ENCODE data around the gene SS18L1. TPM values are rescaled to one million over a fixed set of nuclear protein-coding genes. Genes with fewer than 3 reads are reported as not detected.

Gene SS18L1
- total RNA-seq, 1 donor from 2014 or later: 19.9 TPM

DNA sequence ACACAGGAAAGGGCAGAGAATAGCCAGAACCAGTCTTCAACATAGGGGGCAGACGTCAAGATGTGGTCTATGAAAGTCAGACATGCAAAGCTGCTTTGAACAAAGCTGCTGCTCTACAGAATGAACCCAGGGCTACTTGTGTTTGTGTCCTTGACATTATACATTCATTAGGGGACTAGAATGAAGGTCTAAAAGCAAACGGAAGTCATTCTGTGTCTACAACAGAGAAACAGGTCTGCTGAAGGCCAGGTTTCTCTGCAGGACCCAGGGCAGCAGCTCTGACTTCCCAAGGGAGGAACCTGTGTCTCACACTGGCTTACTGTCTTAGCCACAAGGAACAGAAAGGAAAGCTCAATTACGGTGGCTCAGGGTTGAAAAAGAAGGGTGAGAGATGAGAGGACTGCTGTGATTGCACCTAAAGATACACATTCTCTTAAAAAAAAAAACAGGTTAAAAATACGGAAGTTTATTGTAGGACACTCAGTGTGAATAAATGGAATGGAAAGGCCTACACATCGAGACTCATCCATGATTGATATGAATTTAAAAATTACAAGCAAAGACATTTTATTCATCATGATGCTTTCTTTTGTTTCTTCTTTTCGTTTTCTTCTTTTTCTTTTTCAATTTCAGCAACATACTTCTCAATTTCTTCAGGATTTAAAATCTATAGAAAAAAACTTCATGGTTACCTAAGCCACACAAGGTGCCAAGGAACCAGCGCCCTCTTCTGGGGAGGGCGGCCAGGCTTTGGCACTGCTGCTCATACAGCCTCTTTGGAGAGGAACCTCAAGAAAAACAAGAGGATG, 7.1 kb upstream of the SS18L1 start:
- Mint-ChIP-seq H3K4me3 (ENCODE audit: unreplicated experiment) (no peak overlapping the region), H3K36me3 (ENCODE audit: unreplicated experiment) (peaks cover 39% of the 10 kb centered on the region), H3K27me3 (ENCODE audit: unreplicated experiment) (no peaks in the 10 kb centered on the region), H3K9me3 (ENCODE audit: unreplicated experiment) (no peaks in the 10 kb centered on the region), H3K4me1 (ENCODE audit: unreplicated experiment) (peaks cover 13% of the 10 kb centered on the region), H3K27ac (ENCODE audit: unreplicated experiment) (peak overlapping the region; percentile 44)
- TF ChIP-seq, protein P1, sequence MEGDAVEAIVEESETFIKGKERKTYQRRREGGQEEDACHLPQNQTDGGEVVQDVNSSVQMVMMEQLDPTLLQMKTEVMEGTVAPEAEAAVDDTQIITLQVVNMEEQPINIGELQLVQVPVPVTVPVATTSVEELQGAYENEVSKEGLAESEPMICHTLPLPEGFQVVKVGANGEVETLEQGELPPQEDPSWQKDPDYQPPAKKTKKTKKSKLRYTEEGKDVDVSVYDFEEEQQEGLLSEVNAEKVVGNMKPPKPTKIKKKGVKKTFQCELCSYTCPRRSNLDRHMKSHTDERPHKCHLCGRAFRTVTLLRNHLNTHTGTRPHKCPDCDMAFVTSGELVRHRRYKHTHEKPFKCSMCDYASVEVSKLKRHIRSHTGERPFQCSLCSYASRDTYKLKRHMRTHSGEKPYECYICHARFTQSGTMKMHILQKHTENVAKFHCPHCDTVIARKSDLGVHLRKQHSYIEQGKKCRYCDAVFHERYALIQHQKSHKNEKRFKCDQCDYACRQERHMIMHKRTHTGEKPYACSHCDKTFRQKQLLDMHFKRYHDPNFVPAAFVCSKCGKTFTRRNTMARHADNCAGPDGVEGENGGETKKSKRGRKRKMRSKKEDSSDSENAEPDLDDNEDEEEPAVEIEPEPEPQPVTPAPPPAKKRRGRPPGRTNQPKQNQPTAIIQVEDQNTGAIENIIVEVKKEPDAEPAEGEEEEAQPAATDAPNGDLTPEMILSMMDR (IDR thresholded peaks at IDR 0.05): peak; percentile 84
- DNase-seq (ENCODE audit: extremely low spot score, unreplicated experiment): no peak

DNA sequence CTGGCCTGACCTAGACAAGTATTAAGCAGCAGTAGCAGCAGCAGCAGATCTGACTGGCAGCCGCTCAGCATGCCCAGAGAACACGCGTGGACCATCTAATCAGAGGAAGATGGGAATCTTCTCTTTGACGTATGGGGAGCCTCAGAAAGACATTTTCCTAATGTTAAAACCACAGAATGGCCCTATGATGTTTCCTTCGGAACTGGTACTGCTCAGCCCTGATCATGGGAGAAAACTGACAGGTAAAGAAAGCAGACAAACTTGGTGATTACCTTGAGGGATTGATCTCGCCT, 6.5 kb upstream of the SS18L1 start:
- H3K4me1 Mint-ChIP-seq (ENCODE audit: unreplicated experiment): peaks cover 18% of the 10 kb centered on the region
- TF ChIP-seq, protein P1 (IDR thresholded peaks at IDR 0.05): no peak
- H3K27ac Mint-ChIP-seq (ENCODE audit: unreplicated experiment): peak overlapping the region; percentile 44
- peaks cover 35% of the 10 kb centered on the region for H3K36me3 Mint-ChIP-seq (ENCODE audit: unreplicated experiment)
- no peaks in the 10 kb centered on the region for H3K27me3 Mint-ChIP-seq (ENCODE audit: unreplicated experiment)
- no peaks in the 10 kb centered on the region for H3K9me3 Mint-ChIP-seq (ENCODE audit: unreplicated experiment)
- no peak for DNase-seq (ENCODE audit: extremely low spot score, unreplicated experiment)
- H3K4me3 Mint-ChIP-seq (ENCODE audit: unreplicated experiment): no peak overlapping the region

DNA sequence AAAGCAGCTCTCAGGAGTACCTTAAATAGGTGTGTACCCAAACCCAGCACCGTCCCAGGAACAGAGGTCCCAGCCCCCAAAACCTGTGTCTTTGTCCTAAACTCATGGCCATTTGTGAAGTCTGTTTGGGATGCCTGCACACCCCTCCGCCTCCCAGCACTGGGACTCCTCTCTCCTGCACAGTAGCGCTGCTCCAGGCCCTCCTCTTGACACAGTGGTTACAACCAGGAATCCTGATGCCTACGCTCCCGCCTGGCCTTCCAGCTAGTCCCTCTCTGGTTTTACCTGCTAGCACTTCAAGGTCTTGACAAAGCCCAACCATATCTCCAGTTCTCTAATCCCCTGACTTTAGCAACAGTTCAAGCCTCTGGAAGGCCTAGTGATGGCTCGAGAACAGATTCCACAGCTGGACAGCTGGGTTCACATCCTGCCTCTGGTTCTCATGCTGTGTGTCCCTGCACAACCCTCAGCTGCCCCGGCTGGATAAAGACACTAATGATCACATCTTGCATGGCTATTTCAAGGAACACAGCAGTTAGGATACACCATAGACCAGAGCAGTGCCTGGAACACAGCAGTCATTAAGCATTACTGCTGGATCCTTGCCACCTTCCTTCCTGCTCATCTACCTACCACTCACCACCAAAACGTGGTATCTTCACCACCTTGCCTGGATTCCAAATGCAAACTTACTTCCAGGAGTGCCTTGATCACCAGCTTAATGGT, 5.9 kb upstream of the SS18L1 start:
- H3K36me3 Mint-ChIP-seq (ENCODE audit: unreplicated experiment): peaks cover 30% of the 10 kb centered on the region
- peaks cover 22% of the 10 kb centered on the region for H3K4me1 Mint-ChIP-seq (ENCODE audit: unreplicated experiment)
- no peaks in the 10 kb centered on the region for H3K9me3 Mint-ChIP-seq (ENCODE audit: unreplicated experiment)
- DNase-seq (ENCODE audit: extremely low spot score, unreplicated experiment): no peak
- TF ChIP-seq, protein P1 (IDR thresholded peaks at IDR 0.05): no peak
- H3K27me3 Mint-ChIP-seq (ENCODE audit: unreplicated experiment): no peaks in the 10 kb centered on the region
- no peak overlapping the region for H3K4me3 Mint-ChIP-seq (ENCODE audit: unreplicated experiment)
- no peak overlapping the region for H3K27ac Mint-ChIP-seq (ENCODE audit: unreplicated experiment)

DNA sequence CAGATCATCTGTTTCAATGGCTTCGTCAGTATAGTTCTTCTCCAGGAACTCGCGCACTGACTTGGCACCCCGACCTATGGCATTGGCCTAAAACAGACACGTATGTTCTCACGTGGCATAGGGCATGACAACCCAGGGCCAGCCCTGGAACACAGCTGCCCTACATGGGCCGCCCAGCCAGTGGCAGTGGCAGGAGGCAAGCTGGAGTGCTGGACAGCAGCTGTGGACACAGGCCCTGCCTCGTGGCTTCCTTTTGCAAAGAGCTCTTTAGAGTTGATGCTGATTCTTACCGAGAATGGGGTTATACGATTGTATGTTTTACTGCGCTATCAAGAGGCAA, 5.4 kb upstream of the SS18L1 start:
- no peak for DNase-seq (ENCODE audit: extremely low spot score, unreplicated experiment)
- TF ChIP-seq, protein P1 (IDR thresholded peaks at IDR 0.05): no peak
- Mint-ChIP-seq H3K4me3 (ENCODE audit: unreplicated experiment) (no peak overlapping the region), H3K4me1 (ENCODE audit: unreplicated experiment) (peaks cover 22% of the 10 kb centered on the region), H3K36me3 (ENCODE audit: unreplicated experiment) (peaks cover 28% of the 10 kb centered on the region), H3K27ac (ENCODE audit: unreplicated experiment) (no peak overlapping the region), H3K9me3 (ENCODE audit: unreplicated experiment) (no peaks in the 10 kb centered on the region), H3K27me3 (ENCODE audit: unreplicated experiment) (no peaks in the 10 kb centered on the region)

DNA sequence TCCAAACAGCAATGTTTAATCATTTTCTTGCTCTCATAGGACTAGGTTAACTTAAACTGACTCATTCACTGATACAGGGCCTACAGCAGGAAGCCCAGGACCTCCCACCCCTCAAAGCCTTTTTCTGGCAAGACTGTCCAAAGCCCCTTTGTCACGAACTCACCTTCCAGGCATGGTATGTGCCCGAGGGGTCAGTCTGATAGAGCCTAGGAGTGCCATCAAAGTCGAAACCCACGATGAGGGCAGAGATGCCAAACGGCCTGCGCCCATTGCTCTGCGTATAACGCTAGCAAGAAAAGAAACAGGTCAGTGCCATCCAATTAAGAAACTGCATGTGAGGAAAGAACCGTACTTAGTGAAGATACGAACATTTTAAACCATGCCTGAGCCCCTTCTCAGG, 4.7 kb upstream of the SS18L1 start:
- no peaks in the 10 kb centered on the region for H3K9me3 Mint-ChIP-seq (ENCODE audit: unreplicated experiment)
- peaks cover 22% of the 10 kb centered on the region for H3K4me1 Mint-ChIP-seq (ENCODE audit: unreplicated experiment)
- no peaks in the 10 kb centered on the region for H3K27me3 Mint-ChIP-seq (ENCODE audit: unreplicated experiment)
- no peak overlapping the region for H3K4me3 Mint-ChIP-seq (ENCODE audit: unreplicated experiment)
- no peak overlapping the region for H3K27ac Mint-ChIP-seq (ENCODE audit: unreplicated experiment)
- TF ChIP-seq, protein P1 (IDR thresholded peaks at IDR 0.05): no peak
- no peak for DNase-seq (ENCODE audit: extremely low spot score, unreplicated experiment)
- peaks cover 27% of the 10 kb centered on the region for H3K36me3 Mint-ChIP-seq (ENCODE audit: unreplicated experiment)
